GM21737 (cell line): ENCODE data around the gene MAMDC4.
"Not testable (repeated sequence)": the region's sequence is repeated elsewhere in the genome, so short reads cannot be mapped to it uniquely, and the experiment has no call there.

Source experiments
- ATAC-seq: cut with Tn5 transposase; IDR thresholded peaks from one replicate; pipeline ENCODE4 v1.9.1; 2021; ENCODE audit warnings: mild to moderate bottlenecking, moderate library complexity; ENCODE audit not compliant: unreplicated experiment

MAMDC4 gene

DNA sequence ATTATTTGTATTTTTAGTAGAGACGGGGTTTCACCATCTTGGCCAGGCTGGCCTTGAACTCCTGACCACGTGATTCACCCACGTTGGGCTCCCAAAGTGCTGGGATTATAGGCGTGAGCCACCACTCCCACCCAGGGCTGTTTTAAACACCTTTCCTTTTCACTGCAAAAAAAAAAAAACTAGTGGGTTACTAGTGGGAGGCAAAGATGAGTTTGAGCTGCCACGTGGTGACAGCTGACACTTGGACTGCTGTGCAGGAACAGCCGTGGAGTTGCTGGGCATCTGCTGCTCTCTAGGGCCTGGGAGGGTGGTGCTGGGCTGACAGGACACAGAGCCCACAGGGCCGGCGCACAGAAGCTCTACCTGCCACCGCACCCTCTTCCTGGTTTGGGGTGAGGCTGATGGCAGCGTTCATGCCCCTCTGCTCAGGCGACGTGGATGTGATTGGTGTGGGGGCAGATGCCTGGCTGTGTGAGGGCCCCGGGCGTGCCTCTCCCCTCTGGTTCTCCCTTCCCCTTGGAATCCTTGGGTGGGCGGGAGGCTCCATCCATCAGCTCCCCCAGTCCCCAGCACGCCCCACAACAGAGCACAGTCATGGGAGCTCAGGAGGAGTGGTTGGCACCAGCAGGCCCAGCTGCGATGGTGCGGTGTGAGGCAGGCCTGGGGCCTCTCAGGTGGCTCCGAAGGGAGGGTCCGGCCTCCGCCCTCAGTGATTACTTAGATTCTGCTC, 27.5 kb upstream of the MAMDC4 start:
- no peak for ATAC-seq

DNA sequence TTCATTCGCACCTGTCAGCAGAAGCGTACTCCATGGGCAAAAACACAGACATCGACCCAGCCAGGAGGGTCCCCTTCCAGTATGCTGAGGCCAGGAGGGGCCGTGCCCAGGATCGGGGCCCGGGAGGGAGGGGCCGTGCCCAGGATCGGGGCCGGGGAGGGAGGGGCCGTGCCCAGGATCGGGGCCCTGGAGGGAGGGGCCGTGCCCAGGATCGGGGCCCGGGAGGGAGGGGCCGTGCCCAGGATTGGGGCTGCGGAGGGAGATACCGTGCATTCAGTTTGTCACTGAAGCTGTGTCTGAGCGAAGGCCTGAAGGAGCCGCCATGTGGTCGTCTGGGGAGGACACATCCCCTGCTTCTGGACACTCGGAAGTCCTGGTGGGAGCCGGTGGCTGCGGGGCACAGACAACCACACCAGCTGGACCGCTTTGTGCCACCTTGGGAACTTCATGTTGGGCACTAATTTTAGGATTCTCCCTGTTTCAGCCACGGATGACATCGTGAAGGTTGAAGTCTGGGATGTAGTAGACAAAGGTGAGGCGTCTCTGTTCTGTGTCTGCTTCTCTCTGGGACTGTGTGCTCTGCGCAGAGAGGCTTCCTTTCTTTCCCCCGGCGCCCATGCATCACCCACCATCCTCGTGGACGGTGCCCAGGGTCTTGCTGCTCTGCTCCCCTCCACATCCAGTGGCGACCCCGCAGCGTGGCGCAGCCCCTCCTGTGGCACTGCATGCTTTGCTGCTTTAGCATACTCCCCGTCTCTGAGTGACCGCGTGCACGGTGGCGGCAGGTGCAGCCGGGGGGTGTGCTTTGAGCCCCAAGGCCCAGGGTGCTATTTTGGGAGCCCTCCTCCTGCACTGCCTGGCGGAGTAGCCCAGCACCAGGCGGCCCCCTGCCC, 26.6 kb upstream of the MAMDC4 start:
- no peak for ATAC-seq

DNA sequence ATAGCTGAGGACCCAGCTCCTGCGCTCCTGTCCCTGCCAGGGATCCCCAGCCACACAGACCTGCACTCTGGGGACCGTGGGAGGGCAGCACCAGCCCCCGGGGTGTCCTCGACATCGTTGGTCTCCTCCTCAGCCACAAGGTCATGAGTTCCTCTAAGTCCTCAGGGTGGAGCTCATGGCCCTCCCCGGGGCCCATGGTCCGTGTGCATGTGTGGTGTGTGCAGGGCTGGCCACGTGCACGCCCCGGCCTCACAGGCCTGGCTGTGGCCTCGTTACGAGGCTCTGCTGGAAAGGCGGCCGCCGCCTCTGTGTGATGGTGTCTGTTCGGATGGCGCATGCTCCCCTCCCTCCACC, 26.0 kb upstream of the MAMDC4 start:
- no peak for ATAC-seq

DNA sequence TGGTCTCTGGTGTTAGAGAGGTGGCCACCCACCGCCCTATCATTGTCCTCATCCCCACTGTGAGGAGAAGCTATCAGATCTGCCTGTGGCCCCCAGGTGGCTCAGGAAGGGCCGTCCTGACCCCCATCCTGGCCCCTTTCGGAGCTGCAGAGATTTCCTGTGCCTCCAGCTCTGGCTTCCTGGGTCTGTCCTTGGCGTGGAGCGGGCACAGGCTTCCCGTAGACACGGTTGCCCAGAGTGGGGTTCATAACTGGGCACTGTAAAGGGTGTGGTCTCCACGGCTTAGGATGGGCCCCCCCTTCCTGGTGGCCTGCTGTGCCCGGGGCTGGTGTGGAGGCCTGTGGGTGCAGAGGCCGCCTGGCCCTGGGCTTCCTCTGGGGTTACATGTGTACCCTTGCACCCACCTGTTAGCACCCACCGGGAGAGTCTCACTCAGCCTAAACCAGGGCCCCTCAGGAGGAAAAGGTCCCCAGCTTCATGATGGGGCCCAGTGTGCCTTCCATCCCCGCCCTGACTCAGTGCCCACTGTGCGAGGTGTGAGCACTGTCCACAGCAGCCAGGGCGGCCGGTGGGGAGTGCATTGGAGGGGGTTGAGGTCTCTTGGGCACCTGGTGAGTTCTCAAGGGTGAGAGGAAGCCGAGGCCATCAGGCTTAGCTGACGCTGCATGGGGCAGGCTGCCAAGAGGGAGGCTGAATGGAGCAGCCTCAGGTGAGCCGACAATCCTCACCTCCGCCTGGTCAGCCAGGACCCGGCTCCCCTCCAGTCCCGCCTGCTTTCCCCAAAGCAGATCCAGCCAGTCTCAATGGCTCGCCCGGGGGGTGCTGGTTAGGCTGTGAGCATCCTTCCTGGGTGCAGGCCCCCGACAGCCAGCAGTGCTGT, 25.2 kb upstream of the MAMDC4 start:
- no peak for ATAC-seq

DNA sequence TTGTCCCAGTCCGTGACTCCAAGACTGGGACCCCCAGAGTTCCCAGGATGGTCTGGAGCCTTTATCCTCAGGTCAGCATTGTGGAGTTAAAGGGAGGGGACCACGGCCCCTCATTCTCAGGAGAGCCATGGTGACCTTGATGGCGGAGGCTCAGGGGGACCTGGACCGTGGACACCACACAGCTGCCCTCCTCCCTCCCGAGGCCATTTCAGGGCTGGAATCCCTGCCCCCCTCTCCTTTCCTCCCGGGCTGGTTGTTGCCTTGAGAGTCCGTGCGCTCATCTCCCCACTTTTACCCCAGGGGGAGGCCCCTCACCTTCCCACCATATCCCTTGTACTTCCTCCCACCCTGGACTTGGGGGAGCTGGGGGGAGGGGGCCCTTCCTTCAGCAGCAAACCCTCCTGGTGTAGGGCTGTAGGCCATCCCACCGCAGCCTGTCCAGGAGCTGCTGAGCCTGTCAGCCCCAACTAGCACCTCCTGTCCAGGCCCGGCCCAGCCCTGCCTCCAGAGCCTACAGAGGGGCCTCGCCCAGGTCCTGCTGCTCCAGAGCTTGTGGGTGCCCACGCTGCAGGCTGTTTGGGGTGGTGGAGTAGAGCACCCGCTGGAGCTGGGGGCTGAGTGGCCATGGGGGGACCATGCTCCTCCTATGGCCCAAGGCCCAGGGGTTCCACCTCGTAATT, 24.2 kb upstream of the MAMDC4 start:
- ATAC-seq = no peak

DNA sequence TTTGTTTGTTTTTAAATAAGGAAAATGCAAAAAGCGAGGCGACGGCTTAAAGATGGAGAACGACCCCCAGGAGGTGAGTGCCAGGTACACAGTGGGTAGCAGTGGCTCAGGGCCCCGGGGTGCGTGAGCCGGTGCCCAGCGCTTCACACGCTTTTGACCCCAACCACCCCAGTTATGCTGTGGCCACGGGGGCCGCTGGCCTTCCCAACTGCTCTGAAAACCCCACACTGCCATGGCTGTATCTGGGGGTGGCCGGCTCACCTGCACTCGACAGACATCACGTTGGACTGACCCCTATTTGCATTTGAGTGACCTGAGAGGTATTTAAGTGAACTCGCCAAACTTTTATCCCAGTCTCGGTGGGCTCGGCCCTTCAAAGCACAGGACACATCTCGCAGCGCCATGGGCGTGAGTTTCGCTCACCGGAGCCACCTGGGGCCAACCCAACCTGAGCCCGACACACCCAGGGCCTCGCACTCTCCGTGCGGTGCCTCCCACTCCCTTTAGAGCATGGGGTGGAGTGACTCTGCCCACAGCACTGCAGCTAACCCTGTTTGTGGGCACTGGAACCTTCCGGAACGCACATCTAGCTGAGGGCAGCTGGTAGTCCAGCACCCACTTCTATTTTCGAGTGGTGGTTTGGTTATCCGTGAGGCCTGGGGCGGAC, 23.5 kb upstream of the MAMDC4 start:
- ATAC-seq = no peak

DNA sequence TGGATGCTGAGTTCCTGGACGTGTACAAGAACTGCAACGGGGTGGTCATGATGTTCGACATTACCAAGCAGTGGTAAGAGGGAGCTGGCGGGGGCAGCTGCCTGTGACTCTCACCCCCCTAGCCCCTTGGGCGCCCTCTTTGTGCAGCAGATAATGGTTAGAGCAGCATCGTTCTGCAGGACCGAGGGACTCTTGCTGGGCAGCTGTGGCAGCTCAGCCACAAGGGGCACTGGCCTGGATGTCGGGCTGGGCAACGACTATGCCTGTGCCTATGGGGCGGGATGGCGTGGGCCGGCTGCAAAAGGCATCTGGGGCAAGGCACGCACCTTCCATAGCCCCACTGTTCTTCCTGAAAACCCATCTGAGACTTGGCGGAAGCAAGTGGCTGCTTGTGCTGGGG, 22.7 kb upstream of the MAMDC4 start:
- no peak for ATAC-seq

DNA sequence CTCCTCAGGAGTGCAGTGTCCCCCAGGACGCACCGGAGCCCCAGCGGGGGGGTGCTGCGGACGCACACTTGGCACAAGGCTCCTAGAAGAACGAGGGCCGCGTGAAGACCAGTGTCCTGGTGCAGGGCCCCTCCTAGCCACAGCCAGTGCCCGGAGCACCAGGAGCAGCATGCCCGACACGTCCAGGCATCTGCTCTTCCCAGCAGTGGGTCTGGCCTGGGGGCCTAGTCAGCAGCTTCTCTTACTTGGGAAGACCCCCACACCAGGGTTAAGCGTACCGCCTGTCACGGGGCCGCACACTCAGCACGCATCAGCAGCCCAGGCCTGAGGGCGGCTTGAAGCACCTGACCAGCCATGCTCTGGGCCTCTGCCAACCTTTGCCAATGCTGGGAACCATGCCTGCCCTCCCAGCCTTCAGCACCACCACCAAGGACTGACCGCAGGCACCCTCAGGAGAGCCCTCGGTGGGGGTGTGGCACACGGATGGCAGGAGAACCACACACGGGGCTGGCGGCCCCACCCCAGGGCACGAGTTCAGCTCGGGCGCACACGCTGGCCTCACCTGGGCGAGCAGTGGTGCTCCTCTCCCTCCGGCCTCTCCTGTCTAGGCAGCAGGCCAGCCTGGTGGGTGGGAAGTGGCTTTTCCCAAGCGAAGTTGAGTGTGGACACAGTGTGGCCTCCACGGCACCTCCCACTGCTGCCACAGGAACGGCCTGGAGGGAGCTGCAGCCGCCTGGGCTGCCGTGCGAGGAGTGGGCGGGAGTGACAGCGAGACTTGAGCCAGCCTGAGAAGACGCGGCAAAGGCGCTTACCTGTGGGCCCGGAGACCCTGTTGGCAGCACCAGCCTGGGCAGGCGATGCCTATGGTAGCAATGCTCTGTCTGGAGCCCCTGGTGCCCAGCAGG, 21.9 kb upstream of the MAMDC4 start:
- ATAC-seq = no peak

DNA sequence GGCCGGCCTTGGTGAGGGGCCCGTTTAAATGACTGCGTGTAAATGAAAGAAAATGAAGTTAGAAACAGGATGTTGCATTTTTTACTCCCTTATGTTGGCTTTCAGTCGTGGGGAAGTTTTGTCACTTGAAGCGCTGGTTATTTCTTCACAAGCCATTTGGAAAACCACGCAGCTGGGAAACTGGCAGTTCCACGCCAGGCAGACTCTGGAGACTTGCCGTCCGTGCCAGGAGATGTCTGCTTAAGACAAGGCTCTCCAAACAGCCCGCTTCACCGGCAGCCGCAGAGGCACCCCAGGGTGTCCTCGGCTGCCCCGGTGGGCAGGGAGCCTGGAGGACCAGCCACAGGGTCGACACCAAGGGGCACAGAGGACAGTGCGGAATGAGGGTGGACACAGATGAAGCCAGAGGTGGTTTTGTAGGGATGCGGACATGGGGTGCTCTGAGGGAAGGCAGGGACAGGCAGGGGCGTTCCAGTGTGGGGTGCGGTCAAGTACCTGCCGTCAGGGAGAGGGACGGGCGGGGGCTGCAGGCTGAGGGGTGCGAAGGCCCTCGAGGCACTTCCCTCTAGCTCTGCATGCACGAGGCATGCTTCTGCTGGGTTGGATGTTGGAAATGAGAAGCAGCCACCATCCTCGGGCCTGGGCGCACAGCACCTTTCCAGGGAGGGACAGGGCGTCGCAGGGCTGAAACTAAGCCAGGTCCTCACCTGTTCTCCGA, 21.0 kb upstream of the MAMDC4 start:
- no peak for ATAC-seq

DNA sequence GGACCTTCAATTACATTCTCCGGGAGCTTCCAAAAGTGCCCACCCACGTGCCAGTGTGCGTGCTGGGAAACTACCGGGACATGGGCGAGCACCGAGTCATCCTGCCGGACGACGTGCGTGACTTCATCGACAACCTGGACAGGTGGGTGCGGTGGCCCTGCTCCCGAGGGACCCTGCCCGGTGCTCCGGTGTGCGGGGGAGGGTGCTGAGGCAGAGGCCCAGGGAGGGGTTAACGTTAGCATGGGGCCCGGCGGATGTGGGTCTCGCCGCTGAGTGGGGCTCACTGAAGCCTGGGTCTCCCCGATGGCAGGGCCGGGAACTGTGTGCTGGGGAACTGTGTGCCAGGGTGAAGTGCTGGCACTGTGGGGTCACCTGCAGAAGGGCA, 20.4 kb upstream of the MAMDC4 start:
- ATAC-seq = no peak

DNA sequence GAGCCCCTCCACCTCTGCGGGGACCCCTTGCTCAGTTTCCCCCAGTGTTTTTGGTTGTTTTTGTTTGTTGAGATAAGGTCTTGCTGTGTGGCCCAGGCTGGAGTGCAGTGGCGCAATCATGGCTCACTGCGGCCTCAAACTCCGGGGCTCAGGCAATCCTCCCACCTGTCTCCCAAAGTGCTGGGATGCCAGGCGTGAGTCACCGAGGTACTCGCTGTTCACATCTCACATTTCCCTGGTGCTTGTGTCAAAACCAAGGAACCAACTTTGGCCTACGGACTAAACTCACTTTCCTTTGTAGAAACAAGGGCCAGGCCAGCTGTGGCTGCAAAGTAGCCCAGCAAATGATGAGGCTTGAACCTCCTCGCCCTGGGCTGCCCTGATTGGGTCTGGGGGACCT, 19.6 kb upstream of the MAMDC4 start:
- ATAC-seq = no peak

DNA sequence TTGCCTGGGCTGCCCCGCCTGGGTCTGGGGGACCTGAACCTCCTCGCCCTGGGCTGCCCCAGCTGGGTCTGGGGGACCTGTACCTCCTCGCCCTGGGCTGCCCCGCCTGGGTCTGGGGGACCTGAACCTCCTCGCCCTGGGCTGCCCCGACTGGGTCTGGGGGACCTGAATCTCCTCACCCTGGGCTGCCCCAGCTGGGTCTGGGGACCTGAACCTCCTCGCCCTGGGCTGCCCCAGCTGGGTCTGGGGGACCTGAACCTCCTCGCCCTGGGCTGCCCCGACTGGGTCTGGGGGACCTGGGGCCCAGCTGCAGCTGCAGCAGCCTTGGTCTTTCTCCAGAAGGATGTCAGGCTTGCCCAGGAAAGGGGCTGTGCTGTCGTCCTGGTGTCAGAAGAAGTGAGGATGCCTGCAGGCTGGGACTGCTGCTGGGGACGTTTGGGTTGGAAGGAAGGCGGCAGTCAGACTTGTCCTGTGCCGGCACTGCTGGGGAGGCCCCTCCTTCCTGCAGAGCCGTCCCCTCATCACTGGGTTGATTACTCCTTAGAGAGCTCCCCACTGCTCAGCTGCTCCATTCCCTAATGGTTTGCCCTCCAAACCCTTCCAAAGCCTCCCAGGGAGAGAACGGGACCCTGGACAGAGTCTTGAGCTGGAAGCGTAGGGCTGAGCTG, 18.6 kb upstream of the MAMDC4 start:
- ATAC-seq = not testable (repeated sequence)

DNA sequence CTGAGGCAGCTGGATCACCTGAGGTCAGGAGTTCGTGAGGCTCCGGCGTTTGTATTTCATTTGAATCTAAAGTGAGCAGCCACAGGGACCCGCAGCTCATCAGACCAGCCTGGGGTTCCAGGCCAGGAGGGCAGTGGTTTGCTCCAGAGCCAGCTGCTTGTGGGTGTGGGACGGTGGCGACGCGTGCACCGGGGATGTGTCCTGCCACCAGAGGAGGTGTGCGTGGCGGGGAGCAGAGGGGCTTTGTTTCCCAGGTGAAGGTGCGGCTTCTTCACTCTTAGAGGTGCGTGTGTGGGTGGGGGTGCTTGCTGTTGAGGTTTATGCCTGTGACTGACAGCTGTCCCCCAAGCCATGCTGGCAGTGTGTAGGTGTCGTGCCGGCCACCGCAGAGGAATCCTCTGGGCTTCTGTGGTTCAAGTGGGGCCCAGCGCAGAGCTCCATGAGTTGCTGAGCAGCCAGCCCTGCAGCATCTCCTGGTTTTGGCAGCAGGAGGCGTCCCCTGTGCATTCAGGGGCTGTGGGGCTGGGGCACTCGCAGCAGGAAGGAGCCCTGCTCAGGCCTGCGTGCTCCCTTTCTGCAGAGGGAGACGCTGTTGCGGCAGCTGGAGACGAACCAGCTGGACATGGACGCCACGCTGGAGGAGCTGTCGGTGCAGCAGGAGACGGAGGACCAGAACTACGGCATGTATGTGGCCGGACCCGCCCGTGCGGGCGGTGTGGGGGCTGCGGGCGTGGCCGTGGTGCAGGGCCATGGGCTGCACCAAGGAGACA, 16.8 kb upstream of the MAMDC4 start:
- no peak for ATAC-seq

DNA sequence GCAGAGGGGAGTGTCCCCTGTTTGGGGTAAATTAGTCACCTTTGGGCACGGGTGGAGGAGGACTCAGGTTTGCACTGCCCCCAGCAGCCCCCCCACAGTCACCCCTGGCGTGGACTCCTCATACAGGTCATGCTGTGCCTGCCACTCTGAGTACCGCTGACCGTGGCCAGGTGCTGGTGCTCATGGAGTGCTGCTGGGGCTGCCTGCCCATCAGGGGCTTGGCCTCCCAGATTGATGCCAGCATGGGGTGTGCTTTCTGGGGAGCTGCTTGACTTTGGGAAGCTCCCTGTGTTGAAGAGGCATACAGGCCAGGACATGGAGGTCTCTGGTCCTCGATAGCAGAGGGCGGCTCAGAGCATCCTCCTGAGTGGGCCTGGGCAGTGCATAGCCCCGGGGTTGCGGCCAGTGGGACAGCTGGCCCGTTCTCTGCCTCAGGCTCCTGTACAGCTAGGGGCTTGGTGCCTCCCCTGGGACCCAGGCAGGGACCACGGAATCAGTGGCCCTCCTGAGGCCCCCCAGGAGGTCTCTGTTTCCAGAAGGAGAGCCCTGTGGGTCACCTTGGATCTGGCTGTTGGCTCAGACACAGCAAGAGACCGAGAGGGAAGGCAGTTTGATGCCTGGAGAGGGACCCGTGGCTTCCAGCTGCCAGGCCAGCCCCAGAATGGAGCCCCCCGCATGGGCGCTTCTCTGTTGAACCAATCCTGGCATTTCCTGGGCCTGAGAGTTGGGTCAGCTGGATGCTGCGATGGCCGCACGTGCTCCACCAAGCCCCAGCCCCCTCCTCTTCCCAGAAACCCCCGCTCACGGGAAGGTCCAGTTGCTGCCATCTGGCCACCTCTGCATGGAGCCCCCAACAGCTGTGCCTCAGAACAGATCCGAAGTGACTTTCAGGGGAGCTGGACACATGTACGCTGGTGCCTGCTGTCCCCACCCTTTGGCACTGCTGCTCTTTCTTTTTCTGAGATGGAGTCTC, 15.9 kb upstream of the MAMDC4 start:
- no peak for ATAC-seq

DNA sequence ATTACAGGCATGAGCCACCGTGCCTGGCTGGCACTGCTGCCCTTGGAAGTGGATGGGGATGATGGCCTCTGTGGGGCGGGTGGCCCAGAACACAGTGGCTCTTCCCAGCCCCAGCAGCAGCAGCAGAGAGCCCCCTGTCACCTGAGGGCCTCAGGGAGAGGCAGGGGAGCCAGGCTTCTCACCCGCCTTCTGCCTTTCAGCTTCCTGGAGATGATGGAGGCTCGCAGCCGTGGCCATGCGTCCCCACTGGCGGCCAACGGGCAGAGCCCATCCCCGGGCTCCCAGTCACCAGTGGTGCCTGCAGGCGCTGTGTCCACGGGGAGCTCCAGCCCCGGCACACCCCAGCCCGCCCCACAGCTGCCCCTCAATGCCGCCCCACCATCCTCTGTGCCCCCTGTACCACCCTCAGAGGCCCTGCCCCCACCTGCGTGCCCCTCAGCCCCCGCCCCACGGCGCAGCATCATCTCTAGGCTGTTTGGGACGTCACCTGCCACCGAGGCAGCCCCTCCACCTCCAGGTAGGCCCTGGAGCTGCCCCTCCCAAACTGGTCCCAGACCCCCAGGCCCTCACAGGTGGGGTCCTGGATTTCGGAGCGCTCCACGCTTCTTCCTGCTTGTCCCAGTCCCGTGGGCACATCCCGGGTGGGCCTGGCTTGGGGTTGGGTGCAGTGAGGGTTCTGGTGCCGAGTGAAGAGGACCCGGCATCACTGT, 14.8 kb upstream of the MAMDC4 start:
- ATAC-seq = no peak

DNA sequence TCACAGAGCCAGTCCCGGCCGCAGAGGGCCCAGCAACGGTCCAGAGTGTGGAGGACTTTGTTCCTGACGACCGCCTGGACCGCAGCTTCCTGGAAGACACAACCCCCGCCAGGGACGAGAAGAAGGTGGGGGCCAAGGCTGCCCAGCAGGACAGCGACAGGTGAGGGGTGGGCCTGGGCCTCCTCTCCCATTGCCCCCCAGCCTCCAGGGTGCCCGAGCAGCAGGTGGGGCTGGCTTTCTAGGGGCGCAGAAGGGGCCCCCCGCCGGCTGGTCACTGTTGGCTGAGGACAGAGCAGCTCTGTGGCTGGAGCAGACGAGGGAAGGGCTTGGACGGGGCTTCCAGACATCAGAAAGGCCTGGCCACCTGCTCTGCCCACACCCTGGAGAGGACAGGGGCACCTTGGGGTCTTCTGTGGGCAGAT, 14.3 kb upstream of the MAMDC4 start:
- not testable (repeated sequence) for ATAC-seq
